Pancreas (tissue), 10 donors: ENCODE results near the gene NINL. TPM values are rescaled to one million over a fixed set of nuclear protein-coding genes. Genes with fewer than 3 reads are reported as not detected.
A peak's percentile ranks its signal among the peaks of the same experiment; 100 is the strongest.
"Not testable (repeated sequence)": the region's sequence is repeated elsewhere in the genome, so short reads cannot be mapped to it uniquely, and the experiment has no call there.

ENCODE experiments used
- ATAC-seq, 4 donors: fragments of 200-7000 bp; cut with Tn5 transposase; one replicate each; pipeline versions ENCODE4 v1.8.0 to v1.9.1; 2020; ENCODE audit warnings: mild to moderate bottlenecking in 4 of 4, moderate library complexity in 4 of 4
- DNase-seq, 6 donors: peaks; one replicate each; pipeline ENCODE4 v3.0.0-alpha.2; 2020
- FAIRE-seq: peaks from 2 replicates; lab custom pipeline; 2012; peaks lifted over from hg19 to GRCh38; lab: Jason Lieb, UNC
- H3K27ac ChIP-seq, 4 donors: fragments of 200-600 bp; sonication (generic); 1 replicate in 3 of 4; 2 replicates in 1 of 4; pipeline versions ENCODE4 v1.5.0 to v1.8.0; 2020
- H3K27me3 ChIP-seq, 4 donors: fragments of 200-600 bp; one replicate each; pipeline ENCODE4 v1.8.0; 2021
- H3K36me3 ChIP-seq, 3 donors: fragments of 200-600 bp; sonication (generic) in 1 of 3; one replicate each; pipeline versions ENCODE4 v1.5.0 to v1.8.0; 2020 to 2021
- H3K4me1 ChIP-seq, 3 donors: fragments of 200-600 bp; one replicate each; pipeline ENCODE4 v1.8.0; 2021
- H3K4me3 ChIP-seq, 4 donors: fragments of 200-600 bp; sonication (generic) in 2 of 4; one replicate each; pipeline versions ENCODE4 v1.5.0 to v1.8.0; 2020 to 2021
- H3K9me3 ChIP-seq, 4 donors: fragments of 200-600 bp; one replicate each; pipeline ENCODE4 v1.8.0; 2021
- CTCF ChIP-seq, 4 donors: fragments of 200-600 bp; sonication (generic) in 3 of 4; IDR thresholded peaks; one replicate each; pipeline versions ENCODE4 v1.5.0 to v1.8.0; 2021; ENCODE audit warnings: antibody characterized with exemption in 4 of 4
- WGBS, 2 donors: extraction: QIAGEN DNeasy Blood & Tissue Kit; methylation state at CpG; one replicate each; pipeline ENCODE4 v1.1.7; 2013; 5-methylcytosine and 5-hydroxymethylcytosine counted together
- intact Hi-C, 3 donors: fragments of 100-400 bp; cut with DNase I; formaldehyde crosslinking; loops; one replicate each; pipeline versions ENCODE4 v1.11.1 to v1.14.2; 2022
- polyA plus RNA-seq, 2 donors: library from polyadenylated mRNA; stranded (reverse); fragments of 200-250 nt; gene quantifications; one replicate each; pipeline ENCODE4 v1.2.3, GENCODE V29; 2013
- total RNA-seq, 6 donors: library from RNA; stranded (reverse); fragmentation: NEBNext Ultra II Directional in 4 of 6; extraction: Animal tissue kit (Norgen Biotek cat#: 25700) in 4 of 6; gene quantifications; one replicate each; pipeline versions ENCODE4 v1.2.1 to v1.2.4, GENCODE V29; 2021 to 2023
- donor health status: healthy with polysubstance abuse.
- donor health status: DM: no; HTN: no; CAD: no; lungs with moderate emphysema.
- donor health status: DM: no; HTN: no; CAD: no.
- donor health status: control.
- donor health status: control.
- donor health status: Bipolar disorder and iron deficiency.
- donor health status: DM: yes; HTN: yes; CAD: no.
- donor health status: DM: no; HTN: no; CAD: no.
- donor health status: DM: no; HTN: no; CAD: no.
- donor health status: DM: yes; HTN: yes; CAD: no.

NINL gene
- total and polyA plus RNA-seq, 8 donors: 5.1 to 19.4 (median 6.5) TPM

- H3K27ac ChIP-seq: no peak overlapping the region
- H3K4me1 ChIP-seq: peaks cover 0 to 3% (median 0%) of the 10 kb centered on the region in 3 donors
- H3K36me3 ChIP-seq: no peaks in the 10 kb centered on the region
- H3K9me3 ChIP-seq: no peaks in the 10 kb centered on the region
- intact Hi-C loops: no loop called here
- peak in 1 of 4 donors; percentile 8 for ATAC-seq
- DNase-seq: no peak
- H3K4me3 ChIP-seq: no peak overlapping the region
- H3K27me3 ChIP-seq: no peaks in the 10 kb centered on the region
- WGBS, 2 donors: 68 to 70% methylated on average over 6 of the region's 6 CpGs
- FAIRE-seq: no peak
- no peak for TF ChIP-seq CTCF (IDR thresholded peaks at IDR 0.05)
Observed at GRCh38 chr20:25553819-25554296, 31.5 kb downstream of the NINL start.

GRCh38 chr20:25552977-25553376 lies 32.4 kb downstream of the NINL start:
- Histone ChIP-seq H3K9me3 (no peaks in the 10 kb centered on the region), H3K27me3 (no peaks in the 10 kb centered on the region), H3K4me1 (peaks cover 0 to 3% (median 0%) of the 10 kb centered on the region in 3 donors), H3K27ac (no peak overlapping the region), H3K4me3 (no peak overlapping the region), H3K36me3 (no peaks in the 10 kb centered on the region)
- FAIRE-seq: no peak
- WGBS, 2 donors: 91 to 95% methylated on average over 5 of the region's 5 CpGs
- intact Hi-C loops: no loop called here
- DNase-seq: no peak
- no peak for ATAC-seq
- no peak for TF ChIP-seq CTCF (IDR thresholded peaks at IDR 0.05)

GRCh38 chr20:25551413-25552215 lies 33.7 kb downstream of the NINL start:
- no peaks in the 10 kb centered on the region for H3K27me3 ChIP-seq
- ATAC-seq: no peak
- 80 to 82% methylated on average over 6 of the region's 6 CpGs for WGBS, 2 donors
- FAIRE-seq: no peak
- H3K9me3 ChIP-seq: no peaks in the 10 kb centered on the region
- H3K36me3 ChIP-seq: no peaks in the 10 kb centered on the region
- DNase-seq: no peak
- TF ChIP-seq CTCF (IDR thresholded peaks at IDR 0.05): no peak
- H3K4me3 ChIP-seq: no peak overlapping the region
- H3K4me1 ChIP-seq: peaks cover 0 to 3% (median 0%) of the 10 kb centered on the region in 3 donors
- intact Hi-C loops: no loop called here
- H3K27ac ChIP-seq: no peak overlapping the region

- H3K4me3 ChIP-seq, FAIRE-seq, H3K36me3 ChIP-seq, H3K27me3 ChIP-seq, ATAC-seq, intact Hi-C loops, H3K4me1 ChIP-seq, H3K9me3 ChIP-seq, DNase-seq, H3K27ac ChIP-seq: not testable (repeated sequence)
- 65 to 71% methylated on average over 7 of the region's 7 CpGs for WGBS, 2 donors
Observed at GRCh38 chr20:25550645-25551337, 34.5 kb downstream of the NINL start.

GRCh38 chr20:25549843-25550477 lies 35.4 kb downstream of the NINL start:
- no peaks in the 10 kb centered on the region for H3K9me3 ChIP-seq
- H3K4me1 ChIP-seq: peaks cover 0 to 3% (median 0%) of the 10 kb centered on the region in 3 donors
- DNase-seq (no peak), ATAC-seq (no peak), FAIRE-seq (no peak)
- no peak for TF ChIP-seq CTCF (IDR thresholded peaks at IDR 0.05)
- H3K36me3 ChIP-seq: no peaks in the 10 kb centered on the region
- no peaks in the 10 kb centered on the region for H3K27me3 ChIP-seq
- intact Hi-C loops: no loop called here
- peak overlapping the region in 1 of 4 donors; percentile 9 for H3K27ac ChIP-seq
- 71 to 75% methylated on average over 10 of the region's 10 CpGs for WGBS, 2 donors
- H3K4me3 ChIP-seq: no peak overlapping the region
